Adrenal gland (tissue), 5 donors: ENCODE measurements around the gene CETN1.

Experiments
- POLR2A ChIP-seq, 2 donors: fragments of 450-650 bp; IDR thresholded peaks; one replicate each; pipeline ENCODE4 v1.6.1; 2017; ENCODE audit warnings: antibody characterized with exemption in 2 of 2, mild to moderate bottlenecking in 2 of 2, moderate library complexity in 1 of 2
- TF ChIP-seq, protein P1 (sequence below), 6 experiments: fragments of 450-650 bp in 4 of 6; fragments of 200-600 bp in 2 of 6; sonication (generic) in 1 of 6; IDR thresholded peaks; 1 replicate in 5 of 6; 2 replicates in 1 of 6; pipeline versions ENCODE4 v1.5.1 to v1.8.0; 2016 to 2021; ENCODE audit warnings: antibody characterized with exemption in 6 of 6, mild to moderate bottlenecking in 2 of 6, moderate library complexity in 1 of 6
- donor health status: DM: no; HTN: no; CAD: no.

DNA sequence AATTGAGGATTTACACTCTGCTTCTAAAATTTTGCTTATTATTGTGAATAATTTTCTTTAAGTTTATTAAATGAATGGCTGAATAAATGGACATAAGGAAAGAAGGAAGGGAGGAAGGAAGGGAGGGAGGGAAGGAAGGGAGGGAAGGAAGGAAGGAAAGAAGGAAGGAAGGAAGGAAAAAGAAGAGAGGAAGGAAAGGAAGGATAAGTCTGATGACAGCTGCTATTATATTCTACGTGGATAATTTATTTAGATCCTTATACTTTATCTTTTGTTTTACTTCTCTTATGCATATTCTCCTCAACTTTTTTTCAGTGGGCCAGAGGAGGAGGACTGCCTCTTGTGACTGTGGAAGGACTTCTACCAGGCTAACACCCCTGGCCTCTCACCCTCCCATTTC lies 34.0 kb downstream of the CETN1 start:
- TF ChIP-seq, protein P1, sequence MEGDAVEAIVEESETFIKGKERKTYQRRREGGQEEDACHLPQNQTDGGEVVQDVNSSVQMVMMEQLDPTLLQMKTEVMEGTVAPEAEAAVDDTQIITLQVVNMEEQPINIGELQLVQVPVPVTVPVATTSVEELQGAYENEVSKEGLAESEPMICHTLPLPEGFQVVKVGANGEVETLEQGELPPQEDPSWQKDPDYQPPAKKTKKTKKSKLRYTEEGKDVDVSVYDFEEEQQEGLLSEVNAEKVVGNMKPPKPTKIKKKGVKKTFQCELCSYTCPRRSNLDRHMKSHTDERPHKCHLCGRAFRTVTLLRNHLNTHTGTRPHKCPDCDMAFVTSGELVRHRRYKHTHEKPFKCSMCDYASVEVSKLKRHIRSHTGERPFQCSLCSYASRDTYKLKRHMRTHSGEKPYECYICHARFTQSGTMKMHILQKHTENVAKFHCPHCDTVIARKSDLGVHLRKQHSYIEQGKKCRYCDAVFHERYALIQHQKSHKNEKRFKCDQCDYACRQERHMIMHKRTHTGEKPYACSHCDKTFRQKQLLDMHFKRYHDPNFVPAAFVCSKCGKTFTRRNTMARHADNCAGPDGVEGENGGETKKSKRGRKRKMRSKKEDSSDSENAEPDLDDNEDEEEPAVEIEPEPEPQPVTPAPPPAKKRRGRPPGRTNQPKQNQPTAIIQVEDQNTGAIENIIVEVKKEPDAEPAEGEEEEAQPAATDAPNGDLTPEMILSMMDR (IDR thresholded peaks at IDR 0.05) = no peak
- TF ChIP-seq POLR2A (IDR thresholded peaks at IDR 0.05) = no peak
